Osteoblast (primary cell): Measurements from ENCODE around the gene DENND1A. TPM values are rescaled to one million over a fixed set of nuclear protein-coding genes. Genes with fewer than 3 reads are reported as not detected.

ENCODE experiments used
- DNase-seq: peaks from one replicate; pipeline ENCODE4 v3.0.0; 2011; ENCODE audit warnings: low spot score, mixed read lengths; ENCODE audit not compliant: insufficient read length; ENCODE audit errors: missing footprints
- H2AFZ ChIP-seq: 2 replicates; pipeline ENCODE4 v1.6.0; 2011; ENCODE audit warnings: mild to moderate bottlenecking, low read length
- H3K27ac ChIP-seq: 2 replicates; pipeline ENCODE4 v1.5.1; 2011; ENCODE audit warnings: mild to moderate bottlenecking, low read depth, low read length, moderate library complexity
- H3K27me3 ChIP-seq: 2 replicates; pipeline ENCODE4 v1.6.0; 2012; ENCODE audit warnings: mild to moderate bottlenecking, control low read depth, inconsistent platforms, low read length, moderate library complexity; ENCODE audit not compliant: insufficient read depth
- H3K36me3 ChIP-seq: 2 replicates; pipeline ENCODE4 v1.5.1; 2011; ENCODE audit warnings: mild to moderate bottlenecking, low read length, control low read depth, moderate library complexity; ENCODE audit not compliant: insufficient read depth
- H3K4me1 ChIP-seq: 2 replicates; pipeline ENCODE4 v1.5.1; 2011; ENCODE audit warnings: mild to moderate bottlenecking, low read length, control low read depth, moderate library complexity; ENCODE audit not compliant: insufficient read depth
- H3K4me2 ChIP-seq: 2 replicates; pipeline ENCODE4 v1.6.0; 2011; ENCODE audit warnings: mild to moderate bottlenecking, low read length; ENCODE audit not compliant: insufficient read depth
- H3K4me3 ChIP-seq: fragments of 200-600 bp; sonication (generic); 3 replicates; pipeline ENCODE4 v1.5.1; 2012; ENCODE audit warnings: mild to moderate bottlenecking, low read length, inconsistent platforms; ENCODE audit not compliant: insufficient read depth
- H3K79me2 ChIP-seq: 2 replicates; pipeline ENCODE4 v1.6.0; 2012; ENCODE audit warnings: mild to moderate bottlenecking, low read length, control low read depth, inconsistent platforms; ENCODE audit not compliant: insufficient read depth
- H3K9me3 ChIP-seq: 2 replicates; pipeline ENCODE4 v1.5.1; 2011; ENCODE audit warnings: low read depth, low read length, control low read depth
- H4K20me1 ChIP-seq: 2 replicates; pipeline ENCODE4 v1.6.0; 2012; ENCODE audit warnings: mild to moderate bottlenecking, low read length, control low read depth; ENCODE audit not compliant: insufficient read depth
- CTCF ChIP-seq: IDR thresholded peaks from 2 replicates; pipeline ENCODE4 v1.5.1; 2011; ENCODE audit warnings: mild to moderate bottlenecking, low read depth, low read length, moderate library complexity; ENCODE audit errors: extremely low read depth
- total RNA-seq: library from RNA; depleted of rRNA; stranded (reverse); fragments of >200 nt; gene quantifications from 2 replicates; pipeline ENCODE4 v1.2.3, GENCODE V29; 2012

Gene DENND1A
- total RNA-seq, 1 donor, result 14.1 TPM

- DNase-seq, result no peak
- no peak overlapping the region for H2AFZ ChIP-seq
- H3K79me2 ChIP-seq, result no peaks in the 10 kb centered on the region
- H4K20me1 ChIP-seq, result no peaks in the 10 kb centered on the region
- no peak for TF ChIP-seq CTCF
- no peak overlapping the region for H3K4me3 ChIP-seq
- H3K9me3 ChIP-seq, result no peaks in the 10 kb centered on the region
- H3K4me1 ChIP-seq, result no peaks in the 10 kb centered on the region
- H3K36me3 ChIP-seq, result no peaks in the 10 kb centered on the region
- H3K27me3 ChIP-seq, result no peaks in the 10 kb centered on the region
- no peak overlapping the region for H3K27ac ChIP-seq
- H3K4me2 ChIP-seq, result no peak overlapping the region
These were observed 156.1 kb downstream of the DENND1A start for GRCh38 chr9:123773783-123774182.

GRCh38 chr9:123772967-123773366 is 157.0 kb downstream of the DENND1A start:
- no peak overlapping the region for H3K4me3 ChIP-seq
- DNase-seq, result no peak
- no peaks in the 10 kb centered on the region for H3K36me3 ChIP-seq
- no peak overlapping the region for H3K27ac ChIP-seq
- no peak overlapping the region for H2AFZ ChIP-seq
- H3K79me2 ChIP-seq, result no peaks in the 10 kb centered on the region
- no peaks in the 10 kb centered on the region for H3K4me1 ChIP-seq
- H3K9me3 ChIP-seq, result no peaks in the 10 kb centered on the region
- no peak for TF ChIP-seq CTCF
- no peaks in the 10 kb centered on the region for H3K27me3 ChIP-seq
- H3K4me2 ChIP-seq, result no peak overlapping the region
- no peaks in the 10 kb centered on the region for H4K20me1 ChIP-seq

GRCh38 chr9:123772374-123772773 is 157.6 kb downstream of the DENND1A start:
- DNase-seq, result no peak
- H3K9me3 ChIP-seq, result no peaks in the 10 kb centered on the region
- no peaks in the 10 kb centered on the region for H3K27me3 ChIP-seq
- no peak overlapping the region for H3K4me3 ChIP-seq
- H3K4me1 ChIP-seq, result no peaks in the 10 kb centered on the region
- H3K36me3 ChIP-seq, result no peaks in the 10 kb centered on the region
- TF ChIP-seq CTCF, result no peak
- no peak overlapping the region for H2AFZ ChIP-seq
- no peaks in the 10 kb centered on the region for H3K79me2 ChIP-seq
- no peak overlapping the region for H3K27ac ChIP-seq
- no peaks in the 10 kb centered on the region for H4K20me1 ChIP-seq
- H3K4me2 ChIP-seq, result no peak overlapping the region

- no peak for TF ChIP-seq CTCF
- Histone ChIP-seq H4K20me1 (no peaks in the 10 kb centered on the region), H2AFZ (no peak overlapping the region), H3K27me3 (no peaks in the 10 kb centered on the region), H3K4me1 (no peaks in the 10 kb centered on the region), H3K4me2 (no peak overlapping the region), H3K4me3 (no peak overlapping the region), H3K79me2 (no peaks in the 10 kb centered on the region), H3K9me3 (no peaks in the 10 kb centered on the region), H3K36me3 (no peaks in the 10 kb centered on the region), H3K27ac (no peak overlapping the region)
- DNase-seq, result no peak
These were observed 158.2 kb downstream of the DENND1A start for GRCh38 chr9:123771690-123772089.
